NK-92 treated with Interleukin-12 subunit alpha and Interleukin-12 subunit beta, amount 100 ng/mL, for 24 hours (cell line): ENCODE results near the gene LDLRAD4.

ENCODE experiments used
- DNase-seq: peaks from one replicate; lab custom pipeline; 2025; lab: John Stamatoyannopoulos, UW

Gene LDLRAD4

DNA sequence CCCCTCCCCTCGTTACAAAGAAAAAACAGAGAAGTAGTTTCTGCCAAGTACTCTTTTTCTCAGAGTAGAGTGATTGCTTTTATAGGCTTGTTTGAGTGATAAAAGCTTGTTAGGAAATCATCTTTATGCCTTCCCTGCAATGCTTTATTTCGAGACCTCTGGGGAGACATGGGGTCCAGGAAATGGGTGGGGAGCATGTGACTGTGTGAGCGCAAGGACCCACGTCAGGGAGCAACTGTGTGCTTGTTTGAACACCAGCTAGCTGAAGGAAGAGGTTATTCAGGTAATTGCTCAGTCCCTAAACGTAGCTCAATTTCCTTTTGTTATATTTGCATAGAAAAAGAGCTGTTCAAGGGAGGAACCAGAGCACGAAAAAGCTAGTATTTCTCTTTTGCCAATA lies 320.5 kb downstream of the LDLRAD4 start:
- DNase-seq: no peak

GRCh38 chr18:13539843-13540476 lies 321.4 kb downstream of the LDLRAD4 start:
- DNase-seq: no peak

- DNase-seq: no peak
Measured at GRCh38 chr18:13540477-13541182, 322.1 kb downstream of the LDLRAD4 start.

DNA sequence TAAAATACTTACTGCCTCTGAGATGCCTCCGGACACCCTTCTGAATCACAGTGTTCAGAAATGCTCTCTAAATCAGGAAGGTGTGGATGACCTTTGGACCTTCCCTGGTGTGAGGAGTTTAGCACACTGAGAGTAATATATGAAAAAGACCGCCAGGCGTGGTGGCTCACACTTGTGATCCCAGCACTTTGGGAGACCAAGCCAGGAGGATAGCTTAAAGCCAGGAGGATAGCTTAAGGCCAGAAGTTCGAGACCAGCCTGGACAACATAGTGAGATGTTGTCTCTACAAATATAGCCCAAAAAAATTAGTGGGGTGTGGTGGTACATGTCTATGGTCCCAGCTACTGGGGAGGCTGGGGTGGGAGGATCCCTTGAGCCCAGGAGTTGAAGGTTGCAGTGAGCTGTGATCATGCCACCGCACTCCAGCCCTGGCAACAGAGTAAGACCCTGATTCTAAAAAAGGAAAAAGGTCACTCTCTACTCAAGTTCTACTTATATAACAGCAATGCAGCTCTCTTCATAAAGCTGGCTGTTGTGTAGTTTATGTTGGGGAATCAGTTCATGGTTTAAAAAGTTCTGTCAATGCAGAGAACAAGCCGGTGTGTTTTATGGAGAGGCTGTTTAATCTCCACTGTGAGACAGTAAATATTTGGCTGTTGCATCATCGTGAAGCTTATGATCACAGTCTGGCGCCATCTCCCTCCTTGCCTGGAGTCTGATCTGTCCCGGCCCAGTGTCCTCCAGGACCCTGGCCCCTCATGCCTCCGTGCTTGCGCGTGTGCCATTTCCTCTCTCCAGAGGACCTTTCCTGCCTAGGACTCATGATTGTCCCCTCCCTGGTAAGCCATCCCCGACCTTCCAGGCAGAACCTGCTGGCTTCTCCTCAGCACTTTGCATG lies 323.3 kb downstream of the LDLRAD4 start:
- no peak for DNase-seq

DNA sequence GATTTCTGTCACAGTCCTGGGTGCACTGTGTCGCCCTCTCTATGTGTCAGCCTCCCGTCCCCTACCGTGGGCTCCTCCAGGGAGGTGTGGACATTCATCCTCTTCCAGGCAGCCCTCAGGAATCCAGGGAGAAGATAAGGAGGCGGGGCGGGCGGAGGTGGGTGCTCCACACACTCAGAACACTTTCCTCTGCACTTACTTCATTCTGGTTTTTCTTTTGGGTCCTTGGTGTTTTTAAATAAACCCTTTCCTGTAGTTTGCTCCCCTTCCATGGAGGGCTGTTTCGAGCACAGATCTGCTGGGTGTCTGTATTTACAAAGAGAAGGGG lies 323.9 kb downstream of the LDLRAD4 start:
- no peak for DNase-seq

GRCh38 chr18:13543144-13543543 lies 324.6 kb downstream of the LDLRAD4 start:
- no peak for DNase-seq

- no peak for DNase-seq
Measured at GRCh38 chr18:13543811-13544732, 325.5 kb downstream of the LDLRAD4 start.

- DNase-seq: no peak
Measured at GRCh38 chr18:13544953-13545352, 326.4 kb downstream of the LDLRAD4 start.

DNA sequence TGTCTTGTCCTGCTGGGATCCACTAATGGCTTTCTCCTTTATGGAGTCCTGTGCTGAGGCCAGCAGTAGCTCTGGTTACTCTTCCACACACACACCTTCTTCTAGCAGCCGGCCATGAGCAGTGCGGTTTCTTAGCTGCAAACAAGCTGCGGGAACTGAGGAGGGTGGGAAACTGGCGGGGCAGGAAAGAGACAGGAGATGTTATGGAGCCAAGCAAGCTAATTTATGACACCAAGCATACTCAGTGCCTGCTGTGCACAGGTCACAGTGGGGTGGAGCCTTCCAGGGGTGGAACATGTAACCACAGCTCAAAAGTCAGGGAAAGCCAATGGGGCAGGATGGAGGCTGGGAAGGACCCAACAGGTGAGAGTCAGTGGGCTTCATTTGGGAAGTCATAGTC lies 327.0 kb downstream of the LDLRAD4 start:
- DNase-seq: no peak

GRCh38 chr18:13545955-13546354 lies 327.4 kb downstream of the LDLRAD4 start:
- no peak for DNase-seq

- no peak for DNase-seq
Measured at GRCh38 chr18:13546638-13547037, 328.1 kb downstream of the LDLRAD4 start.

GRCh38 chr18:13547347-13547746 lies 328.8 kb downstream of the LDLRAD4 start:
- DNase-seq: no peak

- no peak for DNase-seq
Measured at GRCh38 chr18:13548106-13548819, 329.7 kb downstream of the LDLRAD4 start.

DNA sequence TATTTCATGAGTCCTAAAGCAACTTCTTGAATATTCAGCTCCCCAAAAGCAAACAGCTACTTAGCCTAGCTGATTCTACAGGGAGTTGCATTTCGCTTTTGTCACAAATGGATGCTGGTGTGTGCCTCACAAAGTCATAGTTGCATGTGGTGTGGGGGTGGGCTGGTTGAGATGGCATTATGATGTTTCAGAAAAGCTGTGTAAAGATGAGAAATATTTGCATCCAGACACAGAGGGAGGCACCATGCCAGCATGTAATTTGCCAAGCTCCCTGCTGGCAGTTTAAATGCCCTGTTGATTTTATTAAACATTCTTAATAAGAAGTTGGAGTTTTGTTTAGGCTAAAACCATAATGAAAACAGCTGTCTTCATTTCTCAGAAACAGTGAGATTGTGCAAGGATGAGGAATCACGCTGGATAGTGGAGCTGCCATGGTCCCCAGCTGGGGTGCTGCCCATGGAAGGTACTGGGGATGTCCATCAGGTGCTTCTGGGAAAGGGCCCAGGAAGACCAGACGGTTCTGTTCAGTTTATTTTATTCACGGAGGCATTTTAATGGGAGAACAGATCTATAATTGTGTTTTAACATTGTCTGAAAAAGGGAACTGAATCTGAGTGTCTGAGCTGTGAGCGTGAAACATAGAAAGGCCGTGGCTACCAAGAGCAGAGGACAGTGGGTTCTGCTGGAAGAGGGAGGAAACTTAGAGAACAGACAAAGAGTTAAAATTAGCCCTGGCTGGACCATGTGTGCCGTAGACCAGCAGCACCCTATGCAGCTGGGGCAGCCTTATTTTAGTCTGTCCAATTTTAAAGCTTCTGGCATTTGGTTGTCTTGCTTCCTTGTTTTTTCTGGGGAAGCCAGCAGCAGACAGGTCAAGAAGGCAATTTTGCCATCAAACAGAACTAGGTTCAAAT lies 330.7 kb downstream of the LDLRAD4 start:
- no peak for DNase-seq

GRCh38 chr18:13549880-13550232 lies 331.3 kb downstream of the LDLRAD4 start:
- no peak for DNase-seq

DNA sequence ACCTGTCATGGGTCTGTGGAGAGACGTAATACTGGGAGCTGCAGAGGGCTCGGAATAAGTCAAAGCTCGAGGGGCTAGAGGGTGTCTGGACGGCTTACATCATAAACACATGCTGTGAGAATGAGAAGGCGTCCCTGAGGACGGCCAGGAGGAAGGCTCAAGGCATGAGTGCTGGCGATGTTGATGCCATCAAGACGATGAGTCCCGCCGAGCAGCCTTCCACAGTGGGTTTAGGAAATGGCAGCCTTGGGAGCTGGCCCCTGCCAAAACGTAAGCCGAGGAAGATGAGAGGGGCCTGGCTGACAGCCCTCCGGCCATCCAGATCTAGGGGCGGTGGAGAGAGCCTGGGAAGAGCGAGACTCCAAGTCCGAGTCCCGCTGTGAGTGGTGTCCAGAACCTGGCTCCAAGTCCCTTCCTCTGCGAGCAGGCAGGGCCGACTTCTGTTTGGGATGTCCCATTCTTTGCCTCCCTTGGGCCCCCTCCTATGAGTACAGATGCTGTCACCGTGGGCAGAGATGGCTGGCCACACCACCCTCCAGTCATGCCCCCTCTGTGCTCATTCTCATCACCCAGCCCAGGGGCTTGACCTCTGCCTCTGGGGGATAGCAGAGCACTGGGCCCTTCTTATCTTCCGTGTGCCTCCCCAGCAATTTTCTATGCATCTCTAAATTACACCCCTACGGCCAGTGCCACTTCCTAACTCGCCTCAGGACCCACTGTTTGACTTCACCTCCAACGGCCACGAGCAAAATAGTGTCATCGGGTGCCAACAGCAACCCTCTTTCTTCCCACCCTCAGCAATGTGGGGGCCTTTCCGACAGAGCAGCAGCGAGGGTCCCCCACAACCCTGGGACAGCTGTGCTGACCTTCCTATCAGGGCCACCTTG lies 332.1 kb downstream of the LDLRAD4 start:
- DNase-seq: no peak

DNA sequence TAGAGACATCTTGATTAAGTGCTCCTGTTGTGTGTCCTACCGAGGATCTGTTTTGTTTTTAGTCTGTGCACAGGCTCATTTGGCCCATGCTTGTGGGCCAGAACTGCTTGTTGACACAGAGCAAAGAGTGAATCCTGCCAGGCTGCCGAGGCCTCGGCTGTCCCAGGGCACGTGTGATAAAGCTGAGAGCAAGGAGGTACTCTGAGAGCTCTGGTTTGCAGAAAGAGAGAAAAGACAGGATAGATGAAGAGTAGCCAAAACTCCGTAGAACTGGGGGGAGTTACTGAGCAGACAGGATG lies 332.7 kb downstream of the LDLRAD4 start:
- no peak for DNase-seq

DNA sequence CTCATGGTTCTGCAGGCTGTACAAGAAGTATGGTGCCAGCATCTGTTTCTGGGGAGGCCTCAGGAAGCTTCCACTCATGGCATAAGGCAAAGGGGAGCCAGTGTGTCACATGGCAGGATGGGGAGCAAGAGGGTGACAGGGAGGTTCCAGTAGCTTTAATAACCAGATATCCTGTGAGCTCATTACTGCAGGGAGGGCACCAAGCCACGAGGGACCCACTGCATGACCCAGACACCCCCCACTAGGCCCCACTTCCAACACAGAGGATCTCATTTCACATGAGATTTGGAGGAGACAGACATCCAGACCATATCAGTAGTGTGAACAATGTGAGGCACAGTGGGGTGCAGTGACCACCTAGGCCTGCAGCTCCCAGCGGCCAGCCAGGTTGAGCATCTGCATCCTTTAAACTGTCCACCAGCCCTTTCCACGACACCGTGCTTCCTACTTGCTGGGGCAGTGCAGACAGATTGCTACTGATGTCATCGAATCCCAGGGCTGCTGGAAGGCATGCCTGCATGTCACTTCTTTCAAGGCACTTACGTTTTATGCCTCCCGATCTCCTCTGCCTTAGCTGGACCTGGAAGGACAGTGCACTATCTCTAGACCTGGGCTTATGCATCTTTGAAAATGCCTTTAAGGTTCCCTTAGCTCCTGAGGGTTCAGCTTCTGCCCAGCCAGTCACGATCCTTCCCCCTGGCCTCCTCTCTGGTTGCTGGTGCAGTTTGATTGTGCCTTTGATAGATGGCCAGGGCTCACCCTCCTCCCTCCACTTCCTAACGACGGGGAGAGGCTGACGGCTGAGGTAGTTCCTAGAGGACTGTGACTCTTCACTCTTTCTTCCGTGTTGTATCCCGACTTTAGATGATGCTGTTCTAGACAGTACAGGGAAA lies 333.5 kb downstream of the LDLRAD4 start:
- no peak for DNase-seq
